OCI-LY3 (cell line): ENCODE data around the gene PIGA.

Source experiments
- EZH2phosphoT487 ChIP-seq: fragments of 200-600 bp; shearing (Covaris generic); IDR thresholded peaks from 2 replicates; pipeline ENCODE4 v1.6.1; 2018; ENCODE audit warnings: antibody characterized with exemption, mixed run types, low read depth
- TF ChIP-seq, protein P1 (sequence below): fragments of 200-600, 300-600 bp; sonication (generic); IDR thresholded peaks from 2 replicates; pipeline ENCODE4 v1.5.1; 2014; ENCODE audit warnings: antibody characterized with exemption, low read length, low read depth

DNA sequence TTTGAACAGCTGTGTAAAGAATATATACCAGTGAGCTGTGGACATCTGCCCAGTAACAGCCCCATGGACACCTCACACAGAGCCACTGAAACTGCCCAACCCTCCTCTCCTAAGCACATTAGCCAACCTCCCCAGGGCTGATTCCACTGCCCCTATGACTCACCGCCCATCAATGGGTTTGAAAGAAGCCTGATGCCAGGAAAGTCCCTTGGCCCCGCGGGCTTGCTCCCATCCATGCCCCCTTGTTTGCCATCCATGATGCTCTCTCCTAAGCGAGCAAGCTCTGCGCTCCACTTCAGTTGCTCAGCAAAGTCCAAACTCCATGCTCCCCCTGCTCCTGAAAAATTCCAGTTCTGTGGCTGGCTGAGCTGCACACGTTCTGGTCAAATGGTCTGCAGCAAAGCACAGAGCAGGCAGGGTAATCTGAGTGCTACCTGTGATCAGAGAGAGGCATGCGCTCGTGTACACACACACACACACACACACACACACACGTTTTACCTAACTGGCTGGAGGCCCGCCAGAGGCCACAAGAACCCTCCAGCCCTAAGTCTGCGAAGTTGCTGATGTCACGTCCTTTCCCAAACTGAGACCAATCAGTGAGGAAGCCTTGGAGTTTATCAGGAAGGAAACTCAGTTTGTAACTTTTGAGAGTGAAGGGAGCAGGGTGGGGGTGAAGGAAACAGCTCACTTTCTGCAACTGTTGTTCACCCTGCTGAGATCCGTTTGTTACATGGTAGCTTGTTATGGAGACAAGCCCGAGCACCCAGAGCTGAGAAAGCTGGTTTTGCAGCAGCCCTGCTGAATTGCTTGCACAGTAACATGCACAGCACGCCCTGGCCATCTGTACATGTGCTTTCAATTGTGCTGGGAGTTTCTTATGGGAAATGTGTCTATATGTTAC is 65.5 kb downstream of the PIGA start, which contains the start of gene ASB9:
- TF ChIP-seq, protein P1, sequence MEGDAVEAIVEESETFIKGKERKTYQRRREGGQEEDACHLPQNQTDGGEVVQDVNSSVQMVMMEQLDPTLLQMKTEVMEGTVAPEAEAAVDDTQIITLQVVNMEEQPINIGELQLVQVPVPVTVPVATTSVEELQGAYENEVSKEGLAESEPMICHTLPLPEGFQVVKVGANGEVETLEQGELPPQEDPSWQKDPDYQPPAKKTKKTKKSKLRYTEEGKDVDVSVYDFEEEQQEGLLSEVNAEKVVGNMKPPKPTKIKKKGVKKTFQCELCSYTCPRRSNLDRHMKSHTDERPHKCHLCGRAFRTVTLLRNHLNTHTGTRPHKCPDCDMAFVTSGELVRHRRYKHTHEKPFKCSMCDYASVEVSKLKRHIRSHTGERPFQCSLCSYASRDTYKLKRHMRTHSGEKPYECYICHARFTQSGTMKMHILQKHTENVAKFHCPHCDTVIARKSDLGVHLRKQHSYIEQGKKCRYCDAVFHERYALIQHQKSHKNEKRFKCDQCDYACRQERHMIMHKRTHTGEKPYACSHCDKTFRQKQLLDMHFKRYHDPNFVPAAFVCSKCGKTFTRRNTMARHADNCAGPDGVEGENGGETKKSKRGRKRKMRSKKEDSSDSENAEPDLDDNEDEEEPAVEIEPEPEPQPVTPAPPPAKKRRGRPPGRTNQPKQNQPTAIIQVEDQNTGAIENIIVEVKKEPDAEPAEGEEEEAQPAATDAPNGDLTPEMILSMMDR = no peak
- no peak for TF ChIP-seq EZH2phosphoT487
